Measurements from ENCODE around the gene ROBO4. TPM values are rescaled to one million over a fixed set of nuclear protein-coding genes. Genes with fewer than 3 reads are reported as not detected.

Gene ROBO4
- polyA plus RNA-seq, 3 donors: 3.7 to 61.0 (median 41.9) TPM

DNA sequence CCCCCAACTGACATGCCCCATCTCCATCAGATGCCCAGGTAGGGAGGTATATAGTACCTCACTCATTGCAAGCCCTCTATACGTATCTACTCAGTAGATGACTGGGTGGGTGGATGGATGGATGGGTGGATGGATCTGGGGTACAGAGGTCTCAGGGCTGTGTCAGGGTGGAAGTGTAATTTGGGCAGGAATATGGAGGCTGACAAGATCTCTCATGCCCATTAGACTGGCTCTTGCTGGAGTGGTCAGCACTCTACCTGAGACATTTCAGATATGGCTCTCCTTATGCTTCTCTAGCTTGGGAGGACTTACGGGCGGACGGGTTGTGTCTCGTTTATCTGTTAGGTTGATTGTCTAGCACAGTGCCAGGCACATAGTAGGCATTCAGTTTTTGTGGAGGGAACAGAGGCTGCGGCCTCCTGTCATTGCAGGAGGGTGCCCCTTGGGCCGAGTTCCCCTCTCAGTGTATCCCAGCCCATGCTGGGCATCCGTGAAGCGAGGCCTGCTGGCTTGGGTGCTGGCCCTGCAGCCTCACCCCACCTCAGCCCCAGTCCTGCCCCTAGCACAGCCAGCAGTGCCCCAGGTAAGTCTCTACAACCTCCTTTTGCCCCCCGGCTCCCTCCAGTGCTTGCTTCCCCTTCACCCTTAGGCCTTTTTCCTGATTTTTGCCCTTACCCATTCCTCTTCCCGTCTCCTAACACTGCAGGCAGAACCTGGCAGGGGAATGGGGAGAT lies 18.7 kb downstream of the ROBO4 start:
- WGBS, 3 donors: 87 to 91% (median 88%) methylated on average over 11 of the region's 11 CpGs
- H3K27ac ChIP-seq (ENCODE audit: low read depth, low read length): no peak overlapping the region

DNA sequence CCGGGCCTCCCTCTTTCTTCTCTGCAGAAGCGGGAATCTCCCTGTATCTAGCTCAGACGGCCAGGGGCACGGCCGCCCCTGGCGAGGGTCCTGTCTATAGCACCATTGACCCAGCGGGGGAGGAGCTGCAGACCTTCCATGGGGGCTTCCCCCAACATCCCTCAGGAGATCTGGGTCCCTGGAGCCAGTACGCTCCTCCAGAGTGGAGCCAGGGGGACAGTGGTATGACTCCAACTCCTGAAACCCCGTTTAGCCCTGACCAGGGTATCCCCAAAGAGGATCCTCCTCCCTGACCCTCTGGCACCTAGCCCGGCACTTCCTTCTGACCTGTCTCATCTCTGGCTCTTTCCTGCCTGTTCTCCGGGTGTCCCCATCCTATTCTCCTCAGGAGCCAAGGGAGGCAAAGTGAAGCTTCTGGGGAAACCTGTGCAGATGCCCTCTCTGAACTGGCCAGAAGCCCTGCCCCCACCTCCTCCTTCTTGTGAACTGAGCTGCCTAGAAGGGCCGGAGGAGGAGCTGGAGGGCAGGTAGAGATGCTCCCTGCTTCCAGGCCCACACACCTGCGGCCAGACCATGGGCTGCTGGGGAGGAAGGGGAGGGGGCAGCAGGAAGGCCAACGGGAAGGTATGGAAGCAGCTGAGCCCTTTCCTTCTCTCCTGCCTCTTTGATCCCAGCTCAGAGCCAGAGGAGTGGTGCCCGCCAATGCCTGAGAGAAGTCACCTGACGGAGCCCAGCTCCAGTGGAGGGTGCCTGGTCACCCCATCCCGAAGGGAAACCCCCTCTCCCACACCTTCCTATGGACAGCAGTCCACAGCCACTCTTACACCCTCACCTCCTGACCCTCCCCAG lies 19.5 kb downstream of the ROBO4 start:
- 56 to 63% (median 60%) methylated on average over 16 to 17 of the region's 17 CpGs for WGBS, 3 donors
- no peak overlapping the region for H3K27ac ChIP-seq (ENCODE audit: low read depth, low read length)

- WGBS, 3 donors: 32 to 52% (median 40%) methylated on average over 10 of the region's 10 CpGs
- no peak overlapping the region for H3K27ac ChIP-seq (ENCODE audit: low read depth, low read length)
Measured at GRCh38 chr11:124877631-124877909, 20.1 kb downstream of the ROBO4 start.

- no peak overlapping the region for H3K27ac ChIP-seq (ENCODE audit: low read depth, low read length)
- WGBS, 3 donors: 12 to 24% (median 22%) methylated on average over 30 of the region's 30 CpGs
Measured at GRCh38 chr11:124876818-124877630, 20.6 kb downstream of the ROBO4 start.

GRCh38 chr11:124875943-124876817 lies 21.5 kb downstream of the ROBO4 start:
- WGBS, 3 donors: 2% methylated on average over 61 to 69 of the region's 69 CpGs
- H3K27ac ChIP-seq (ENCODE audit: low read depth, low read length): no peak overlapping the region

- 48 to 61% (median 55%) methylated on average over 3 of the region's 3 CpGs for WGBS, 3 donors
- H3K27ac ChIP-seq (ENCODE audit: low read depth, low read length): no peak overlapping the region
Measured at GRCh38 chr11:124875401-124875800, 22.3 kb downstream of the ROBO4 start.

DNA sequence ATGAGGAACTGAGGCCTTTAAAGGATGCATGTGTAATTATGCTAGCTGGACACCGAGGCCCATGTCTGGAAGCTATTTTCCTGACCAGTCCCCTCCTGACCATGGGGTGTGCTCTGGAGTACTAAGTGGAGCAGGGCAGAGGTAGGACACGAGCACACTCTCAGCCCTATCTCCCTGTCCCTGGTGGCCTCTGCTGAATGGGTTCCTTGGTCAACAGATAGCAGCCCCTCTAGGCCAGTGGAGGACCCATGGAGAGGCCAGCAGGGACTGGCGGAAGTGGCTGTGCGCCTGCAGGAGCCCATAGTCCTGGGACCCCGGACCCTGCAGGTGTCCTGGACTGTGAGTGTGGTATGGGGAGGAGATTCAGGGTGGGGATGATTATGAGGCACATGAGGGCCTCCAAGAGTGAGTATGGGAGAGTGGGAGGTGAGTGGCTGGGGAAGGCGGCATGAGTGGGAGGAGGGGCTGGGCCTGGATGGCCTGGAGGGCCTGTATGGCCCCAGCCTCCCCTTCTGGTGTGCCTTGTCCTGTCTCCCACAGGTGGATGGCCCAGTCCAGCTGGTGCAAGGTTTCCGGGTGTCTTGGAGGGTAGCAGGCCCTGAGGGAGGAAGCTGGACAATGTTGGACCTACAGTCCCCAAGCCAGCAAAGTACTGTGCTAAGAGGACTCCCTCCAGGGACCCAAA lies 23.0 kb downstream of the ROBO4 start:
- no peak overlapping the region for H3K27ac ChIP-seq (ENCODE audit: low read depth, low read length)
- 92 to 93% (median 93%) methylated on average over 7 of the region's 7 CpGs for WGBS, 3 donors

- H3K27ac ChIP-seq (ENCODE audit: low read depth, low read length): no peak overlapping the region
- 79 to 91% (median 90%) methylated on average over 8 of the region's 8 CpGs for WGBS, 3 donors
Measured at GRCh38 chr11:124873951-124874350, 23.7 kb downstream of the ROBO4 start.

DNA sequence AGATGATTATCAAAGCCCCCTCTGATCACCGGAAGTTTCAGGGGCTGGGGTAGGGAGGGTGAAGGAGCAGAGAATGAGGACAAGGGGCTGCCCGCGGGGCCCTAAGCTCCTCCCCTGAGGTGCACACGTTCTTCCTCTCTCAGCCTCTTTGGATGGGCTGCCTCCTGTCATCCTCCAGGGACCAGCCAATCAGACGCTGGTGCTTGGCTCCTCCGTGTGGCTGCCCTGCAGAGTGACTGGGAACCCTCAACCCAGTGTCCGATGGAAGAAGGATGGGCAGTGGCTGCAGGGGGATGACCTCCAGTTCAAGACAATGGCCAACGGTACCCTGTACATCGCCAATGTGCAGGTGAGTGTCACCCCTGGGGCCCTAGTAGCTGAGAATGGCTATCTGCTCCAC lies 24.9 kb downstream of the ROBO4 start:
- H3K27ac ChIP-seq (ENCODE audit: low read depth, low read length): no peak overlapping the region
- 21 to 32% (median 25%) methylated on average over 9 of the region's 9 CpGs for WGBS, 3 donors

DNA sequence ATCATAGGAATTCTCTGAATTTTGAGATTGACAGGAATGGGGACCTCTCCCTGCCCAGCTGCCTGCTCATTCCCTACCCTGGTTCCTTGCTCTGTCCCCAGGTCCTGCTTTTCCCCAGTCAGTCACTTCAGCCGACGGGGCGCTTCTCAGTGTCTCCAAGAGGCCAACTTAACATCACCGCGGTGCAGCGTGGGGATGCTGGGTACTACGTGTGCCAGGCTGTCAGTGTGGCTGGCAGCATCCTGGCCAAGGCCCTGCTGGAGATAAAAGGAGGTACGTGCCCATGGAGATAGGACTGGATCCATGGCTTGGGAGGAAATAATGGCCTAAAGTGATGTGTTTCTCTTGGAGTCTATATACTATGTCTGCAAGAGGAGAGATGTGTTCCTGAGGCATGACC lies 25.4 kb downstream of the ROBO4 start:
- WGBS, 3 donors: 46 to 58% (median 53%) methylated on average over 8 of the region's 8 CpGs

GRCh38 chr11:124870430-124870829 lies 27.2 kb downstream of the ROBO4 start:
- WGBS, 3 donors: 49 to 63% (median 60%) methylated on average over 7 of the region's 7 CpGs
- no peak overlapping the region for H3K27ac ChIP-seq (ENCODE audit: low read depth, low read length)

More for the DNA sequence above, 25.4 kb downstream of the ROBO4 start:
- H3K27ac ChIP-seq (ENCODE audit: low read depth, low read length): no peak overlapping the region

DNA sequence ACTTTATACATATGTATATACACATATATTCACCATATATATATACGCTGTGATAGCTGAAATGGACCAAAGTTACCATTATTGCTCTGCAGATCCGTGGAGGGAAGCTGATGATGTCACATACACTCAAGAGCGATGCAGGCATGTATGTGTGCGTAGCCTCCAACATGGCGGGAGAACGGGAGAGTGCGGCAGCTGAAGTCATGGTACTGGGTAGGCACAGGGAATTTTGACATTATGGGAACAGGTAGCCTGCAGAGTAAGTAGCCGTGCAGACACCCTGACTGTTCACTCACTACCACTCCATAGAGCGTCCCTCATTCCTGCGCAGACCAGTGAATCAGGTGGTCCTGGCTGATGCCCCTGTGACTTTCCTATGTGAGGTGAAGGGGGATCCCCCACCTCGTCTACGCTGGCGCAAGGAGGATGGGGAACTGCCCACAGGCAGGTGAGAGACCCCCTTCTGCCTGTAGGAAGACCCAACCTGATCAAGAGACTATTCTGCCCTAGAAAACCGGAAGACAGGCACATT lies 27.7 kb downstream of the ROBO4 start:
- WGBS, 3 donors: 56 to 59% (median 57%) methylated on average over 14 of the region's 14 CpGs
- no peak overlapping the region for H3K27ac ChIP-seq (ENCODE audit: low read depth, low read length)

DNA sequence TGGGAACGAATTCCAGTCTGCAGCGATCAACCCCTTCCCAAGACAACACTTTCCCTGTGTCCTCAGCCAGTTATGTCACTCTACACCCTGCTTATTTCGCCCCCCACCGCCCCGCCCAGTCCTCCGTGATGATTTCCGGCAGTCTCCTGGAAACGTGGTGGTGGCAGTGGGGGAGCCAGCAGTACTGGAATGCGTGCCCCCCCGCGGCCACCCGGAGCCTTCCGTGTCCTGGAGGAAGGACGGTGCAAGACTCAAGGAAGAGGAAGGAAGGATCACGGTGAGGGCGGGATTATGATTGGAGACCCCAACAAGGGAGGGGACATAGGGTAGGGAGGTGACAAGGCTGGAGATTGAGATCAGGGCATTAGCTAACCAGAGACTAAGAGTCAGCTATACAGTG lies 28.3 kb downstream of the ROBO4 start:
- WGBS, 3 donors: 3 to 6% (median 5%) methylated on average over 16 of the region's 16 CpGs
- no peak overlapping the region for H3K27ac ChIP-seq (ENCODE audit: low read depth, low read length)

GRCh38 chr11:124868331-124869274 lies 29.1 kb downstream of the ROBO4 start:
- H3K27ac ChIP-seq (ENCODE audit: low read depth, low read length): no peak overlapping the region
- WGBS, 3 donors: 6 to 8% (median 8%) methylated on average over 57 to 63 of the region's 63 CpGs

- 2 to 6% (median 5%) methylated on average over 8 of the region's 8 CpGs for WGBS, 3 donors
- H3K27ac ChIP-seq (ENCODE audit: low read depth, low read length): no peak overlapping the region
Measured at GRCh38 chr11:124867700-124868099, 30.0 kb downstream of the ROBO4 start.

Measured in adipose tissue (tissue), 3 donors.